ENCODE results near the gene PRDX2.

Gene PRDX2

DNA sequence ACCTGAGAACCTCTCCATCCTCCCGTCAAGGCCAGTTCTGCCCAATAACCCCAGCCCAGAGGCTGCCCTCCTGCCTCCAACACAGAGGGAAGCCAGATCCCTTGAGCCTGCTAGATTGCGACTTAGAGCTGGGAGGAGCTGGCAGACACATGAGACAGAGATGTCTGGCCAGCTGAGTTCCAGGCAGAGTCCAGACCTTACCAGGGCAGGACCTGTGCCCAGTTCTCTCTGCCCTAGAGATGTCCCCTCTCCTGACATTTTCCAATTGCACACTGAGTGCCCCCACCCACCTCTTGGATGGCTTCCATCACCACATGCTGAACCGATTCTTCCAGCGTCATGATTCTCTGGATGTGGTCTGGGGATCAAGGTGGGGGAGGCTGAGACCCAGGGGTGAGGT, 29.3 kb downstream of the PRDX2 start:
- H3K27me3 ChIP-seq (ENCODE audit: insufficient read depth, low read length), result no peaks in the 10 kb centered on the region; the same call in 1 of the 2 replicates
- H3K4me1 ChIP-seq (ENCODE audit: insufficient read depth, low read length), result peaks cover 3% of the 10 kb centered on the region; the same call in 1 of the 2 replicates
- H3K9ac ChIP-seq (ENCODE audit: low read depth, low read length), result no peak overlapping the region
- peaks cover 10% of the 10 kb centered on the region; the same call in 1 of the 2 replicates for H3K36me3 ChIP-seq (ENCODE audit: insufficient read depth, low read depth, low read length)
- H3K27ac ChIP-seq (ENCODE audit: low read length), result no peak overlapping the region
- H3K9me3 ChIP-seq (ENCODE audit: insufficient read depth, low read depth, low read length), result no peaks in the 10 kb centered on the region
- H3K4me3 ChIP-seq (ENCODE audit: low read length), result no peak overlapping the region

DNA sequence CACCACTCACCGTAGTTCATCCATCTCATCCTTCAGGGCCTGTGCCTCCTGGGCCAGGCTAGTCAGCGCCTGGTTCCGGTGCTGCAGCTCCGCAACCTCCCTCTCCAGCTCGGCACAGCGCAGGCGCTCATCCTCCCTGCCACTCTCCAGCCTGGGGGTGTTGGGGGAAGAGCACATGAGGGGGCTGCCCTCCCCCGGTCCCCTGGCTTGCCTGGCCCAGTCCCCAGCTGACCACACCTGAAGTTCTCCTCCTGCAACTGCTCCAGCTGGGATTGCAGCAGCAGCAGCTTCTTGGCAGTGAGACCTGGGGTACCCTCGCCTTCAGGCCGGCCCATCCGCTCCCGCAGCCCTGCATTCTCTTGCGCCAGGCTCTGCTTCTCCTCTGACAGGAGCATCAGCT, 30.7 kb downstream of the PRDX2 start:
- Histone ChIP-seq H3K36me3 (ENCODE audit: insufficient read depth, low read depth, low read length) (peaks cover 10% of the 10 kb centered on the region; the same call in 1 of the 2 replicates), H3K27ac (ENCODE audit: low read length) (no peak overlapping the region), H3K9ac (ENCODE audit: low read depth, low read length) (no peak overlapping the region), H3K4me3 (ENCODE audit: low read length) (no peak overlapping the region), H3K9me3 (ENCODE audit: insufficient read depth, low read depth, low read length) (no peaks in the 10 kb centered on the region), H3K27me3 (ENCODE audit: insufficient read depth, low read length) (no peaks in the 10 kb centered on the region; the same call in 1 of the 2 replicates), H3K4me1 (ENCODE audit: insufficient read depth, low read length) (peaks cover 3% of the 10 kb centered on the region; the same call in 1 of the 2 replicates)

DNA sequence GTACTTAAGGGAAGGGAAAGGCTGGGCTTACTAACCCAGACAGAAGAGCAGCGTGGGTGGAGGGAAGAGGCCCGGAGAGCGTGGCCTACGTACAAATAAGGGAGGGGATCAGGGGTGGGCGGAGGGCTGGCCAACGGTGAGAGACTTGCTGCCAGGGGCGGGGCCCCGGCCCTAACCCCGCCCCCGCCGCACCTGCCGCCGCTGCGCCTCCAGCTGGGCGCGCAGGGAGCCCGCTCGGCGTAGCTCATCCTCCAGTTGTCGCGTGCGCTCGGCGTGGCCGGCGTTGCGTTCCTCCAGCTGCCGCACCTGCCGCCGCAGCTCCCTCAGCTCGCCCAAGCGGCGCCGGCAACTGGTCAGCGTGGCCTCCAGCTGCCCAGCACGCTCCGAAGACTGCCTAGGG, 31.9 kb downstream of the PRDX2 start:
- peak overlapping the region; percentile 53; the same call in 1 of the 2 replicates for H3K9ac ChIP-seq (ENCODE audit: low read depth, low read length)
- peaks cover 3% of the 10 kb centered on the region; the same call in 1 of the 2 replicates for H3K4me1 ChIP-seq (ENCODE audit: insufficient read depth, low read length)
- peaks cover 15% of the 10 kb centered on the region for H3K36me3 ChIP-seq (ENCODE audit: insufficient read depth, low read depth, low read length)
- H3K27me3 ChIP-seq (ENCODE audit: insufficient read depth, low read length), result no peaks in the 10 kb centered on the region; the same call in 1 of the 2 replicates
- no peak overlapping the region for H3K27ac ChIP-seq (ENCODE audit: low read length)
- H3K4me3 ChIP-seq (ENCODE audit: low read length), result peak overlapping the region; percentile 51; the same call in 1 of the 2 replicates
- no peaks in the 10 kb centered on the region for H3K9me3 ChIP-seq (ENCODE audit: insufficient read depth, low read depth, low read length)

DNA sequence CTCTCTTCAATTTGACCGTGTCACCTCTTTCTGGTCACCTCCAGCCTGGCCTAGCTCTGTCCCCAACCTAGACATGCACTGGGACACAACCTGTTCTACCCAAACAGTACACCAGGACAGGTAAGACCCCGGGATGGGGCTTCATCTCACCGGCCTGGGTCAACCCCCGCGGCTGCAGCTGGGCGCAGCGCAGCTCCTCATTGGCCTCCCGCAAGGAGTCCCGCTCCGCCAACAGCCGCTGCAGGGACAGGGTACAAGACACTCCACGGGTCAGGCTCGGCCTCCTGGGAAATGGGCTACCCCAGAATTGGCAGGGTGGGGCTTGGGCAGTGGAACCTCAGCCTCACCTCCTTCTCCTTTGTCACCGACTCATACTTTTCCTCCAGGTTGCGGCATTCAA, 33.9 kb downstream of the PRDX2 start:
- H3K9ac ChIP-seq (ENCODE audit: low read depth, low read length), result no peak overlapping the region
- H3K4me3 ChIP-seq (ENCODE audit: low read length), result no peak overlapping the region
- no peaks in the 10 kb centered on the region; the same call in 1 of the 2 replicates for H3K27me3 ChIP-seq (ENCODE audit: insufficient read depth, low read length)
- no peaks in the 10 kb centered on the region; the same call in 1 of the 2 replicates for H3K4me1 ChIP-seq (ENCODE audit: insufficient read depth, low read length)
- no peak overlapping the region for H3K27ac ChIP-seq (ENCODE audit: low read length)
- H3K36me3 ChIP-seq (ENCODE audit: insufficient read depth, low read depth, low read length), result peaks cover 21% of the 10 kb centered on the region
- no peaks in the 10 kb centered on the region for H3K9me3 ChIP-seq (ENCODE audit: insufficient read depth, low read depth, low read length)

DNA sequence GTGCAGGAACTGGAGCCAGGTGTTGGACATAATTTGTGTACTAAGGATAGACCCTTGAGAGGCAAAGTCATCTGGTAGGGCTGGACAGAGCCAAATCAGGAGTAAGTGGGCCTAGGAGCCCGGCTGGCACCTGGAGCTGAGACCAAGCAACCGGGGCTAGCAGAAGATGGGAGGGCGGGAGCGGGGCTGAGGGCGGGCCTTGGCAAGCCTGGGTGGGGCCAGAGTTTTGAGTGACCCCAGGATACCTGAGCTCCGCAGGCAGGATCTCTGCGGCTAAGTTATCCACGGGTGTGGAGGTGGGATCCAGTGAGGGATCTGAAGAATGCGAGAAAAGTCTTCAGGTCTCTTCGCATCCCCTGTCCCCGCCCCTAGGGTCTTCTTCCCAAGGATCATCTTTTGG, 34.5 kb downstream of the PRDX2 start:
- Histone ChIP-seq H3K9ac (ENCODE audit: low read depth, low read length) (no peak overlapping the region), H3K9me3 (ENCODE audit: insufficient read depth, low read depth, low read length) (no peaks in the 10 kb centered on the region), H3K4me3 (ENCODE audit: low read length) (no peak overlapping the region), H3K4me1 (ENCODE audit: insufficient read depth, low read length) (no peaks in the 10 kb centered on the region; the same call in 1 of the 2 replicates), H3K27ac (ENCODE audit: low read length) (no peak overlapping the region), H3K27me3 (ENCODE audit: insufficient read depth, low read length) (no peaks in the 10 kb centered on the region; the same call in 1 of the 2 replicates), H3K36me3 (ENCODE audit: insufficient read depth, low read depth, low read length) (peaks cover 25% of the 10 kb centered on the region)

DNA sequence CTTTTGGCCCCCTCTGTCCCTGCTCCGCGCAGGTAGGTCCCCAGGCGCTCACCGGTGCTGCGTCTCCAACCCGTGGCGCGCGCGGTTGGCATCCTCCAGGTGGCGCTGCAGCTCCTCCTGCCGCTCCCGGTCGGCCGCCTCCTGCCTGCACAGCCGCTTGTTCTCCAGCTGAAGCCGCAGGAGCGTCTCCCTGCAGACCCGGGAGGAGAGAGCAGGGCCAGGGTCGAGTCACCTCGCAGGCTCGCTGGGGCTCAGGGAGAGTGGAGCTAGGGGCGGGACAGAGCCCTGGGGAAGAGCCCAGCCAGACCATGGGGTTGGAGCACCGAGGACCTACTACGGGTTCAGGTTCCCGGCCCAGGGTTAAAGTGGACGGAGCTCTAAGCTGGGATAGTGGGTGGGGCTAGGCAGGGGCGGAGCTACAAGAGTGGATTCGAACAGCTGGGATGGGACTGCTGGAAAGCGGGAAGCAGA, 35.5 kb downstream of the PRDX2 start:
- Histone ChIP-seq H3K27ac (ENCODE audit: low read length) (no peak overlapping the region), H3K36me3 (ENCODE audit: insufficient read depth, low read depth, low read length) (peaks cover 27% of the 10 kb centered on the region), H3K9me3 (ENCODE audit: insufficient read depth, low read depth, low read length) (no peaks in the 10 kb centered on the region), H3K9ac (ENCODE audit: low read depth, low read length) (0 out of 2 replicates have a peak overlapping the region, but pooled peaks have one; percentile 51), H3K27me3 (ENCODE audit: insufficient read depth, low read length) (no peaks in the 10 kb centered on the region; the same call in 1 of the 2 replicates), H3K4me3 (ENCODE audit: low read length) (peak overlapping the region; percentile 66), H3K4me1 (ENCODE audit: insufficient read depth, low read length) (no peaks in the 10 kb centered on the region; the same call in 1 of the 2 replicates)

DNA sequence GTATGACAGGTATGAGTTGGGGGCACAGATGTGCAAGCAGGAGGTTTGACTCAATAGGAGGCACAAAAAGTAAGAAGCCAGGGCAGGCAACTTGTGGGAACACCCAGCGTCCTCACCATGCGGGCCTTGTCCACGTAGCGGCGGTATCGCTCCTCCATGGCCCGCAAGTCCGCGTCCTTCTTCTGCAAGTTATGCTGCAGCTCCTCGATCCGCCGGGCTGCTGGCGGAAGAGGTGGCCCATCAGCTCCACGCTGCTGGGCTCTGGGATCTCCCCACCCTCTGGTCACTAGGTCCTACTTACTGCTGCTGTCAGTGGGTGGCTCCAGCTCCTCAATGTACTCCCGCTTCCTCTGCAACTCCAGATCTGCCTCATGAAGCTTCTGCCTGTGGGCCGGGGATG, 36.9 kb downstream of the PRDX2 start:
- Histone ChIP-seq H3K4me1 (ENCODE audit: insufficient read depth, low read length) (no peaks in the 10 kb centered on the region), H3K9ac (ENCODE audit: low read depth, low read length) (no peak overlapping the region), H3K27me3 (ENCODE audit: insufficient read depth, low read length) (no peaks in the 10 kb centered on the region), H3K36me3 (ENCODE audit: insufficient read depth, low read depth, low read length) (peaks cover 24% of the 10 kb centered on the region), H3K9me3 (ENCODE audit: insufficient read depth, low read depth, low read length) (no peaks in the 10 kb centered on the region), H3K27ac (ENCODE audit: low read length) (no peak overlapping the region), H3K4me3 (ENCODE audit: low read length) (no peak overlapping the region)

DNA sequence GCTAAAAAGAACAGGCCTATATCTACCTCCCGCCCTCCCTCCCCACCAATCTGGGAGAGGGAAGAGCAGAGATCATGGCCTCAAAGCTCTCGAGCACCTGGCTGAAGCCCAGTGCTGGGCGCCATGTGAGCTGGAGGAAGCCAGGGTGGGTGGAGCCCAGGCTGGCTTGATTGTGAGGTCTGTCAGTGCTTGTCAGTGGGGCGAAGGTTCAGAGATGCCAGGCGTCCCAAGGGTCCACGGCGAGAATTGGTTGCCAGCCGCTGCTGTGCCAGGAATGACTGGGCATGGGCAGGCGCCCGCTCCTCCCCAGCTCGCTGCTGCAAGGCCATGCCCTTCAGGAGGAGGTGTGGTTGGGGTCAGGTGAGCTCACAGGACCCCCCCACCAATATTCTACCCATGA, 38.5 kb downstream of the PRDX2 start:
- Histone ChIP-seq H3K9ac (ENCODE audit: low read depth, low read length) (no peak overlapping the region), H3K4me3 (ENCODE audit: low read length) (no peak overlapping the region), H3K27ac (ENCODE audit: low read length) (no peak overlapping the region), H3K4me1 (ENCODE audit: insufficient read depth, low read length) (no peaks in the 10 kb centered on the region), H3K9me3 (ENCODE audit: insufficient read depth, low read depth, low read length) (no peaks in the 10 kb centered on the region), H3K27me3 (ENCODE audit: insufficient read depth, low read length) (peaks cover 3% of the 10 kb centered on the region; the same call in 1 of the 2 replicates), H3K36me3 (ENCODE audit: insufficient read depth, low read depth, low read length) (peaks cover 24% of the 10 kb centered on the region)

DNA sequence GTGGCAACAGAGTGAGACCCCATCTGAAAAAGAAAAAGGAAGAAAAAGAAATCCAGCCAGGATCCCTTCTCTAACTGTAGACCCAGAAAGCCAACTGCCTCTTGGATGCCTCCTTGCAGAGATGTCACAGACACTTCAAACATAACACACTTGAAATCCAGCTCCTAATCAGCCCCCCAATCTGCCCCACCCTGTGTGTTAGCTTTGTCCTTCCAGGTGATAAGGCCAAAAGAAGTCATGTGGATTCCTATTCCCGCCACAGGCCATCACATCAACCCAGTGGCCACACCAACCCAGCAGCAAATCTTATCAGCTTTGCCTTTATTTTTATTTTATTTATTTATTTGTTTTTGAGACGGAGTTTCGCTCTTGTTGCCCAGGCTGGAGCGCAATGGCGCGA, 41.9 kb downstream of the PRDX2 start:
- H3K4me1 ChIP-seq (ENCODE audit: insufficient read depth, low read length), result no peaks in the 10 kb centered on the region
- H3K27ac ChIP-seq (ENCODE audit: low read length), result no peak overlapping the region
- no peak overlapping the region for H3K4me3 ChIP-seq (ENCODE audit: low read length)
- H3K9me3 ChIP-seq (ENCODE audit: insufficient read depth, low read depth, low read length), result no peaks in the 10 kb centered on the region
- H3K27me3 ChIP-seq (ENCODE audit: insufficient read depth, low read length), result peaks cover 4% of the 10 kb centered on the region; the same call in 1 of the 2 replicates
- no peak overlapping the region for H3K9ac ChIP-seq (ENCODE audit: low read depth, low read length)
- peaks cover 20% of the 10 kb centered on the region for H3K36me3 ChIP-seq (ENCODE audit: insufficient read depth, low read depth, low read length)

DNA sequence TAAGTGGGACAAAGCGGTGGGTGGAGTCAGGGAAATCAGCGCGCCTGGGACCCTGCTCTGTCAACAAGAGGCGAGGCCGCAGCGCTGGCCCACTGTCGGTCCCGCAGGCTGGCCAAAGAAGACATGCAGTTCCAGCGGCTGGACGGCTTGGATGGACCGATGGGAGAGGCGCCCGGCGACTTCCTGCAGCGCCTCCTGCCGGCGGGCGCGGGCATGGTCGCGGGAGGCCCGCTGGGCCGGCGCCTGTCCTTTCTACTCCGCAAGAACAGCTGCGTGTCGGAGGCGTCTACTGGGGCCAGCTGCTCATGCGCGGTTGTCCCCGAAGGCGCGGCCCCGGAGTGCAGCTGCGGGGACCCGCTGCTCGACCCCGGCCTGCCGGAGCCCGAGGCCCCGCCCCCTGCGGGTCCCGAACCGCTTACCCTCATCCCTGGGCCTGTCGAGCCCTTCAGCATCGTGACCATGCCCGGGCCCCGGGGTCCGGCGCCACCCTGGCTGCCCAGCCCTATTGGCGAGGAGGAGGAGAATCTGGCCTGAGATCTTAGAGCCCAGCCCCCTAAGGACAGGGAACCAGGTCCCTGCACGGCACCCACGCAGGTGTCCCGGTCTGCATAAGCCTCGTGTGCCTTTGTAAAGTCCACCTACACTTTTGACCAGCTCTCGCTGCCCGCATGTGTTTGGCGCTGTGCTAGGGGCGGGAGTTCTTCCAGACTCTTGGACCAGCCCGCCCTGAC, 43.9 kb downstream of the PRDX2 start:
- no peaks in the 10 kb centered on the region for H3K9me3 ChIP-seq (ENCODE audit: insufficient read depth, low read depth, low read length)
- H3K27ac ChIP-seq (ENCODE audit: low read length), result no peak overlapping the region
- peaks cover 13% of the 10 kb centered on the region; the same call in 1 of the 2 replicates for H3K27me3 ChIP-seq (ENCODE audit: insufficient read depth, low read length)
- peak overlapping the region; percentile 61 for H3K4me3 ChIP-seq (ENCODE audit: low read length)
- H3K9ac ChIP-seq (ENCODE audit: low read depth, low read length), result no peak overlapping the region; the same call in 1 of the 2 replicates
- H3K36me3 ChIP-seq (ENCODE audit: insufficient read depth, low read depth, low read length), result peaks cover 9% of the 10 kb centered on the region; the same call in 1 of the 2 replicates
- no peaks in the 10 kb centered on the region for H3K4me1 ChIP-seq (ENCODE audit: insufficient read depth, low read length)

DNA sequence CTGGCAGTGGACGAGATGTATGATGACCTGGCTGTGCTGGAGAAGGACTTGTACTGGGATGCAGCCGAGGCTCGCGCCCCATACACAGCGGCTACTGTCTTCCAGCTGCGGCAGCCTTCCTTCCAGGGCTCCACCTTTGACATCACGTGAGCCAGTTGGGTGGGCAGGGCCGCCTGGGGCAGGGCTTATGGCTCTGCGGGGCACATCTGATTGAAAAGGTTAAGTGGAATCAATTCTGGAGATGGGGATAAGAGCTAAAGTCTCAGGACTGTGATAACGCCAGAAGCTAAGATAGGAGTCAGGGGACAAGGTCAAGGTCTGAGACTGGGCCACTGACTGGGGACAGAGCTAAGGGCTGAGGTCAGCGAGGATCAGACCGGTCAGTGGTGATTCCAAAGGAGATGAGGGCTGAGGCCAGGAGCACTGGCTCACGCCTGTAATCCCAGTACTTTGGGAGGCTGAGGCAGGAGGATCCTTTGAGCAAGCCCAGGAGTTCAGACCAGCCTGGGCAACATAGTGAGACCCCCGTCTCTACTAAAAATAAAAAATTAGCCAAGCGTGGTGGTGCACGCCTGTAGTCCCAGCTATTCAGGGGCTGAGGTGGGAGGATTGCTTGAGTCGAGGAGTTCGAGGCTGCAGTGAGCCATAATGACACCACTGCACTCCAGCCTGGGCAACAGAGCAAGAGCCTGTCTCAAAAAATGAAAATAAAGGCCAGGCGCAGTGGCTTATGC, 45.3 kb downstream of the PRDX2 start:
- Histone ChIP-seq H3K4me1 (ENCODE audit: insufficient read depth, low read length) (no peaks in the 10 kb centered on the region), H3K27ac (ENCODE audit: low read length) (no peak overlapping the region), H3K36me3 (ENCODE audit: insufficient read depth, low read depth, low read length) (no peaks in the 10 kb centered on the region)

More for the DNA sequence above, 45.3 kb downstream of the PRDX2 start:
- no peak overlapping the region for H3K9ac ChIP-seq (ENCODE audit: low read depth, low read length)
- H3K27me3 ChIP-seq (ENCODE audit: insufficient read depth, low read length), result peaks cover 26% of the 10 kb centered on the region
- no peaks in the 10 kb centered on the region for H3K9me3 ChIP-seq (ENCODE audit: insufficient read depth, low read depth, low read length)
- H3K4me3 ChIP-seq (ENCODE audit: low read length), result no peak overlapping the region

Measured in iPS-20b (cell line).